Hematopoietic multipotent progenitor cell (in vitro differentiated cells): Measurements from ENCODE around the gene ALPK3. TPM values are rescaled to one million over a fixed set of nuclear protein-coding genes. Genes with fewer than 3 reads are reported as not detected.

ENCODE experiments used
- DNase-seq, 3 donors: peaks; one replicate each; pipeline ENCODE4 v3.0.0-alpha.2; 2011 to 2015; ENCODE audit warnings: low read depth in 2 of 3, low spot score in 2 of 3
- total RNA-seq: library from RNA; depleted of rRNA; stranded (reverse); fragments of >200 nt; gene quantifications from one replicate; pipeline ENCODE4 v1.2.3, GENCODE V29; 2012

Gene ALPK3
- total RNA-seq, 1 donor, result 0.81 TPM

DNA sequence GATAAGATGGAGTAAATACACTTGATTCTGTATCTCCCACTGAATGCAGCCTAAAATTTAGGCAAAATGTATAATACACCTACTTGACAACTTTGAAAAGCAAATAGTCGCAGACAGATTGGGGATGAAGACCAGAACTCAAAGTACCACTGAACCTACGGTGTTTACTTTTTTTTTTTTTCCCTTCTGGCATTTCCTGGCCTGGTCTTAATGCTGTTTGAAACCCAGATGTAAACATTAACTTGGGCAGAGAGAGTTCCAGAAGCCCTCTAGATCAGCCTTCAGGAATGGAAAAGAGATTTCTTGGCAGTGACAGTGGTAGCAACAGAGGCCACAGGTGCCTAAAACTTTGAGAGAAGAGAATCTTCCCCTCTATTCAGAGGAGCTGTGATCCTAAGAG is 27.8 kb downstream of the ALPK3 start:
- no peak for DNase-seq

DNA sequence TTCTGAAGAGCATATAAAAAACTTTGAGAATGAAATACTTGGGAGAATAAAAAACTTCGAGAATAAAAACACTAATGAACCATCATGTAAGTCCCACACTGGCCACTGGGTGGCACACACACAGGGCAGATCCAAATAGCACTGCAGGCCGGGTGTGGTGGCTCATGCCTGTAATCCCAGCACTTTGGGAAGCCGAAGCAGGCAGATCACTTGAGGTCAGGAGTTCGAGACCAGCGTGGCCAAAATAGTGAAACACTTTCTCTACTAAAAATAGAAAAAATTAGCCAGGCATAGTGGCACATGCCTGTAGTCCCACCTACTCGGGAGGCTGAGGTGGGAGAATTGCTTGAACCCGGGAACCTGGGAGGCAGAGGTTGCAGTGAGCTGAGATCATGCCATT is 28.5 kb downstream of the ALPK3 start:
- peak in 2 of 3 donors; percentile 10 to 31 for DNase-seq

GRCh38 chr15:84846269-84846668 is 29.1 kb downstream of the ALPK3 start:
- DNase-seq, result no peak

GRCh38 chr15:84847382-84847781 is 30.2 kb downstream of the ALPK3 start:
- DNase-seq, result no peak

DNA sequence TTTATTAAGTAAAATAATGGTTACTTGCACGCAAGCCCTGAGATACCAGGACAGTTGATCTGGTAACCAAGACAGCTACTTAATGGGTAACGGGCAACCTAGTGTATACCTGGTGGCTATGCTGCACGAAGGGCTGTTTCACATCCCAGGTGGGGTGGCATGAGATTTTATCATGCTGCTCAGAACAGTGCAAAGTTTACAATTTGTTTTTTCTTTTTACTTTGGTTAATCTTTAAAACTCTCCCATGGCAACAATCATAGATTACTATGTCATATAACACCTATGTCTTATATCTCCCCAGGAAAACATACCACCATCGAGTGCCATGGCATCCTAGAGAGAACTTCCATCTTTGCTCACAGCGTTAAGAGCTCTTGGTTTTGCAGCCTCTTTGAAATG is 35.1 kb downstream of the ALPK3 start:
- DNase-seq, result no peak

DNA sequence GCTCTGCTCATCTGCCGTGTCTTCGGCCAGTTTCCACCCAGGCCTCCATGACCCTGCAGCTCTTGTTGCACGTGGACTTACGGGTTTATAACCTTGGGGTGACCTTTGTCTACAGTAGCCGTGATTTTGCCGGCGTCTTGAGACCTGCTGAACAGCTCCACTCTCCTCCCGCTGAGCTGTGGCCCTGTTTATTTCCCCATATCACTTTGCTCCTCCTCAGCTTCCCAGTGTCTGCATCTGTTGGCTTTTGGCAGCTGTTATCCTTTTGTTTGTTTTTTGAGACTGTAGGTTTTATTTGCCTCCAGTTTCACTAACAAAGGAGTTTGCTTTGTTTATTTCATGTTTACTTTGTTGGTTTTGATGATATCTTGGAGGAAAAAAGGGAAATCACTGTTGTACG is 38.0 kb downstream of the ALPK3 start:
- no peak for DNase-seq

DNA sequence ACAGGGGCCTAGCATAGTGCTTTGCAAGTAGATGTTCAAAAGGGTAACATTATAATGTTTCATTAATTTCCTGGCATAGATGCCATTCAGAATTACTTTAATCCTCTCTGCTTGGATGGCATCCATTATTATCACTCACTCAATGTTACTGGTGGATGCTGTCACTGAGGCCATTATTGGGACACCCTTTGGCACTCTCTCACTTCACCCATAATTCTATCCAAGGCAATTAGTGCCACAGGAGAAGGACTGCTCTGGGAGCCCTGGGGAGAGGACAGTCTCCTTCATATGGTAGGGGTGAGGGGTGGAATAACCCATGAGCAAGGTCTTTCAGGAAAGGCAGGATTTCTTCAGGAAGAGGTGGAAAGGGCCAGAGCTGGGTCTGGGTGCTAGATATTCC is 38.6 kb downstream of the ALPK3 start:
- DNase-seq, result no peak

DNA sequence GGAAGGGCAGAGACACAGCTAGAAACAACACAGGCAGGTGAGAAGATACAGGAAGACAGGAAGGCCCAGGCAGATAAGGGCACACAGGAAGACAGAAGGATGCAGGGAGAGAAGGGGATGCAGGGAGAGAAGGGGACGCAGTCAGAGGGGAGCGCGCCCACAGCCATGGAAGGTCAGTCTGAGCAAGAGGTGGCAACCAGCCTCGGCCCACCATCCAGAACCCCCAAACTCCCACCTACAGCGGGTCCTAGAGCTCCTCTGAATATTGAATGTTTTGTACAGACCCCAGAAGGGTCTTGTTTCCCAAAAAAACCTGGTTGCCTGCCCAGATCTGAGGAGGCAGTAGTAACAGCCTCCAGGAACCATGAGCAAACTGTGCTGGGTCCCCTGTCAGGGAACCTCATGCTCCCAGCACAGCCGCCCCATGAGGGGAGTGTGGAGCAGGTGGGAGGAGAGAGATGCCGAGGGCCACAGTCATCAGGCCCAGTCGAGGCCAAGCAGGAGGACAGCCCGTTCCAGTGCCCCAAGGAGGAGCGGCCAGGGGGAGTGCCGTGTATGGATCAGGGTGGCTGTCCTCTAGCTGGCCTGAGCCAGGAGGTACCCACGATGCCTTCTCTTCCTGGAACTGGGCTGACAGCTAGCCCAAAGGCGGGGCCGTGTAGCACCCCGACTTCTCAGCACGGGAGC is 39.7 kb downstream of the ALPK3 start:
- DNase-seq, result no peak

GRCh38 chr15:84857418-84858004 is 40.4 kb downstream of the ALPK3 start:
- no peak for DNase-seq

DNA sequence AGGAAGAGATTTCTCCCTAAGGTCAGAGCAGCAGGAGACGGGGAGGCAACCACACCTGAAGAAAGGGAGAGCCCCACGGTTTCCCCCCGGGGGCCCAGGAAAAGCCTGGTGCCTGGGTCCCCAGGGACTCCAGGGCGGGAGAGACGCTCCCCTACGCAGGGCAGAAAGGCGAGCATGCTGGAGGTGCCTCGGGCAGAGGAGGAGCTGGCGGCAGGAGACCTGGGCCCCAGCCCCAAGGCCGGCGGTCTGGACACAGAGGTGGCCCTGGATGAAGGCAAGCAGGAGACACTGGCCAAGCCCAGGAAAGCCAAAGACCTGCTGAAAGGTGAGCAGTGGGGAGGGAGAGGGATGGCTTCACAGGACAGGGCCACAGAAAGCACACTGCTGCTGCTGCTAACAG is 41.1 kb downstream of the ALPK3 start:
- DNase-seq, result no peak

DNA sequence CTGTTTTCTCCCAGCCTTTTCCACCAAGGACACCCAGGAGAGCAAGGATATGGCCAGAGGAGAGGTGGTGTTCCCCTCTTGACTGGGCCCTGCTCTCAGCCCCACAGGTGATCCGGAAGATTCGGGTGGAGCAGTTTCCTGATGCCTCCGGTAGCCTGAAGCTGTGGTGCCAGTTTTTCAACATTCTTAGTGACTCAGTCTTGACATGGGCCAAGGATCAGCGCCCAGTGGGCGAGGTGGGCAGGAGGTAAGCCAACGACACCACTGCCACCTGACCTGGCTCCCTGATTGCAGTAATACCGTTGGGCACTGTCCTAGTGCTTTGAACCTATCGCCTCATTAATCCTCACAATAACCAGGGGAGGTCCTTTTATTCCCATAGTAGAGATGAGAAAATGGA is 42.0 kb downstream of the ALPK3 start:
- DNase-seq, result no peak

DNA sequence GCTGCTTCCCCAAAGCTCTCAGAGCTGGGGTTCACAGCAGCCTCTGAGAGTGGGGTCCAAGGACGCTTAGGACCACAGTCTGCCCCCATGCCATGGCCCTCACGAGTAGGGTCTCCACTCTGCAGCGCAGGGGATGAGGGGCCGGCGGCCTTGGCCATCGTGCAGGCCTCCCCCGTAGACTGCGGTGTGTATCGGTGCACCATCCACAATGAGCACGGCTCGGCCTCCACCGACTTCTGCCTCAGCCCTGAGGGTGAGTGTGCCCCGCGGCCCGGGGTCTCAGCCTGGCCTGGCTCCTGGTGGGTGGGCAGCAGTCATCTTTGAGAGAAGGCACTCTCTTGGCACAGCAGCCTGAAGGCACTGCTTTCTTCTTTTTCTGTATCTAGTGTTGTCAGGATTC is 42.5 kb downstream of the ALPK3 start:
- DNase-seq, result no peak

DNA sequence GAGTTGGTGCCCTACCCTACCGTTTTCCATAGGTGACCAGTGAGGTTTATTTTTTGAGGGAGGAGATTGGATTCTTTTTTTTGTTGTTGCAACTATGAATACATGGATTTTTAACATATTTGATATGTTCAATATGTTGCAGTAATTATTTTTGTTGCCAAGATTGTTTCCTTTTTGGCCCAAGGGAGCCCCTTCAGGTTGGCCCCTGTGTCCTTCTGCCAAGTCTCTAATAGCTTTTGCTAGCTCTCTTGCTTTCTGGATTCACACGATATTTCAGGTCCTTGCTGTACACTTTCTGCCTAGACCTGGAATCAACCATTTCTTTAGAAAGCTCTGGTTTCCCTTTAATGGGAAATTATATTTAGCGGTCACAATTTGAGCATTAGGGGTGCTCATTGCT is 44.6 kb downstream of the ALPK3 start:
- DNase-seq, result no peak

DNA sequence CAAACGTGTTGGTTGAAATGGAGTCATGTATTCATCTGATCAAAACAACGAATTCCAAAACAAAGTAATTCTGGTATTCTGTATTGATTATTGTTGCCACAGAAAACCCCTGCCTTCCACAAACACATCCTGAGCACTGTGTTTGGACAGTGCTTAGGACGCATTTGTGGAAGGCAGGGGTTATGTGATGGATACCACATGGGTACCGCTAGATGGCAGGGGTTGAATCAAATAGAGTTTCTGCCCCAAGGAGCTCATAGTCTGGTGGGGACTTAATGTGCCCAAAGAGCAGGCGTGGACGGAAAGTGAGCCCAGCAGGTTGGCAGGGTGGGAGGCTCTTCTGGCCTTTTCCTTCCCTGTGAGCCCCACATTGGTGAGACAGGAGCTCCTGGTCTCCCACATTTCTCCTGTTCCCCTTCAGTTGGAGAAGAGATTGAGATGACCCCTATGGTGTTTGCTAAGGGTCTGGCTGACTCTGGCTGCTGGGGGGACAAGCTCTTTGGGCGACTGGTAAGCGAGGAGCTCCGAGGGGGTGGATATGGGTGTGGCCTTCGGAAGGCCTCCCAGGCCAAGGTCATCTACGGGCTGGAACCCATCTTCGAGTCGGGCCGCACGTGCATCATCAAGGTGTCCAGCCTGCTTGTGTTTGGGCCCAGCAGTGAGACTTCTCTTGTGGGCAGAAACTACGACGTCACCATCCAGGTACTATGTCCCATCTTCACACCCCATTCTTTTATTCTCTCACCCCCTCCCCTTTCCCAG is 45.2 kb downstream of the ALPK3 start:
- DNase-seq, result no peak

DNA sequence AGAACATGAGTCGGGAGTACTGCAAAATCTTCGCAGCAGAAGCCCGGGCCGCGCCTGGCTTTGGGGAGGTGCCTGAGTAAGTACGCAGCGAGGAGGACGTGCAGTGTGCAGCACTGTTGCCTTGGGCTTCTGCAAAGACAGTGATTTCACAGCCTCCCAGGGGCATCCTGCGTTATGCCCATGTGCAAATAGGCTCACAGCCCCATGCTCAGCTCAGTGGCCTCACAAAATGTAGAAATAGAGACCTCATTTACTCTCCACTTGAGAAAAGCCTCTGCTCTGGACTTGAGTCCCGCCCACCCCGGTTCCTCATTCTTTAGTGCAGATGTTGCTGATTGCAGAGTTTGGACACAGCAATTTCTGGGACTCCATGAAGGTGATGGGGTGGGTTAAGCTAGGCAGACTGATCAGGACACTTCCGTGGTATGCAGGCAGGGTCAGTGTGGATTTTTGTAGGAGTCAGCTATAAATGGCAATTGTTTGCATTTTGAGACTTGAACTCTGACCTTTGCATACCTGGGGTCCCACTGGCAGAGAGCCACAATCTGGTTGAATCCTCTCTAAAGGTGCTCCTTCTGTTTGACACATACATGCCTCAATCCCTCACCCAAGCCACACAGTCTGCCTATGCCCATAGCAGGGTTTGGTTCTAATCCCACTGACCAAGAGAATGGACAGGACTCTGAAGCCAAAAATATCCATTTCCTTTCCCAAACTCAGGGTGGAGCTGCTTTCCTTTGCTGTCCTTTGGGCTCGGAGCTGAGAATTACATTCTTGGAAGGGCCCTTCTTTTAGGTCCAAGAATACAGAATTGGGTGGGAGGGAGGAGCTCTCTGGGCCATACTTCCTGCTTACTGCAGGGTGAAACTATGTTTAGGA is 46.6 kb downstream of the ALPK3 start:
- no peak for DNase-seq

DNA sequence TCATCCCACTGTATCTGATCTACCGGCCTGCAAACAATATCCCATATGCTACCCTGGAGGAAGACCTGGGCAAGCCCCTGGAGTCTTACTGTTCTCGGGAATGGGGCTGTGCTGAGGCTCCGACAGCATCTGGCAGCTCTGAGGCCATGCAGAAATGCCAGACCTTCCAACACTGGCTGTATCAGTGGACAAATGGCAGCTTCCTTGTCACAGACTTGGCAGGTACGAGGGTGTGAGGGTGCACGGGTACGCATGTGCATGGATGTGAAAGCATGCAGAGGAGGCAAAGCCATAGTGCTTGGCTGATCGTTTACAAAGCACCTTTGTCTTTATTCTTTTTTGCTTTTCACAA is 47.3 kb downstream of the ALPK3 start:
- no peak for DNase-seq

- no peak for DNase-seq
Measured at GRCh38 chr15:84865074-84865569, 48.0 kb downstream of the ALPK3 start.

- DNase-seq, result no peak
Measured at GRCh38 chr15:84868037-84868880, 51.1 kb downstream of the ALPK3 start.

DNA sequence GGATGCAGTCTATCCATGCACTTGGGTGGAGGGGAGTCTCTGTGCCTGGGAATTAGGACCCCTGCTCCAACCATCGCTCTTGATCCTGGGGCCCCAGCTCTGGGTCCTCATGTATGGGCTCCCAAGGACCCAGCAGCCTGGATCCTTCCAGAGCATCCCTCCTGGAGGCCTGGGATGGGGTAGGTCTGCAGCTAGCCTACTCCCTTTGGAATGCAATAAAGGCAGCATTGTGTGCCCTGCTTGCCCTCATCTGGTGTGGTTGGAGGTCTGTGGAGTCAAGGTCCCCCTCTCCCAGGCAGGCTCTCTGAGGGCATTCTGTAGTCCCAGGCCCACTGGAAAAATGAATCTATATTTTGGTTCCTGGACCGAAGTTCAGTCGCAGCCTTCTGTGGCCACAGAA is 52.4 kb downstream of the ALPK3 start:
- DNase-seq, result no peak

DNA sequence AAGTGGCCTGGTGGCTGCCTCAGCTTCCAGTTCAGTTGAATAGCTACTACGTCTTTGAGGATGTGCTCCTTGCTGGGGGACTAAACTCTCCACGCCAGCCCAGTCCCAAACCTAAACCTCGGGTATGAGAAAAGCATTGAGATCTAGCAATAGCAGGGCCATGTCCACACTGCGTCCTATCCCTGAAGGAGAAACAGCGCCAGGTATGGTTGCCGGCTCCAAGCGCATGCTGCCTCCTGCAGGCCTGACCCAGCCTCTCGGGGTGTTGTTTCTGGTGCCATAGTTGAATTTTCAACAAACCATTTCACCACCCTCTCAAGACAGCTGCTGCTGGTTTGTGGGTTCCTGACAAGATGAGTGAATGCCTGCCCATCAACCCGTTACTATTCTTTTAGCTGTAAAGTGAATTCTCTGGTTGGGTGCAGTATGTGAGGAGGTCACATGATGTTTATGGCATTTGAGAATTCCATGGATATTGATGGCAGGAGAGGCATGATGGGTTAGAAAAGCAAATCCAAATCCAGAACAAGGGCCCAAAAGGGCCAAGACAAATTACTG is 54.4 kb downstream of the ALPK3 start:
- DNase-seq, result no peak
